A549 (cell line): ENCODE results near the gene LRG1. TPM values are rescaled to one million over a fixed set of nuclear protein-coding genes. Genes with fewer than 3 reads are reported as not detected.

Source experiments
- ATAC-seq, 2 experiments: fragments of 200-7000 bp in 1 of 2; fragments of >200 bp in 1 of 2; cut with Nextera tagmentation in 1 of 2; cut with Tn5 transposase in 1 of 2; 3 replicates each; pipeline versions ENCODE4 v1.8.0 to v1.9.1; 2018 to 2020; ENCODE audit warnings: mild to moderate bottlenecking in 1 of 2, moderate library complexity in 1 of 2
- CTCF ChIA-PET: fragments of 300-600 bp; sonication (Branson Sonifier 250); formaldehyde crosslinking; extraction: SDS; loops from one replicate; lab custom pipeline; 2021; ENCODE audit warnings: antibody characterized with exemption, inconsistent platforms; lab: Yijun Ruan, JAX
- POLR2A ChIA-PET: fragments of 350-600 bp; formaldehyde crosslinking; extraction: SDS; loops from one replicate; lab custom pipeline; 2021; ENCODE audit warnings: antibody characterized with exemption, inconsistent platforms; lab: Yijun Ruan, JAX
- DNase-seq, 2 experiments: peaks; one replicate each; pipeline versions ENCODE4 v3.0.0 to v3.0.0-alpha.2; 2011 to 2016; ENCODE audit warnings: low read depth in 1 of 2, low spot score in 1 of 2
- FAIRE-seq: peaks from 2 replicates; lab custom pipeline; 2011; peaks lifted over from hg19 to GRCh38; lab: Jason Lieb, UNC
- H3K27ac ChIP-seq, 2 experiments: fragments of >200 bp; sonication (Bioruptor Twin); formaldehyde crosslinking; 3 replicates each; pipeline ENCODE4 v1.5.1; 2016 to 2017
- H3K4me1 ChIP-seq: fragments of >200 bp; sonication (Bioruptor Twin); formaldehyde crosslinking; 3 replicates; pipeline ENCODE4 v1.6.1; 2016
- H3K4me2 ChIP-seq: fragments of >200 bp; sonication (Bioruptor Twin); formaldehyde crosslinking; 3 replicates; pipeline ENCODE4 v1.6.1; 2016
- H3K4me3 ChIP-seq: fragments of >200 bp; sonication (Bioruptor Twin); formaldehyde crosslinking; 3 replicates; pipeline ENCODE4 v1.5.1; 2016
- H3K9me3 ChIP-seq: fragments of >200 bp; sonication (Bioruptor Twin); formaldehyde crosslinking; 3 replicates; pipeline ENCODE4 v1.6.1; 2016
- BHLHE40 ChIP-seq: IDR thresholded peaks from 2 replicates; pipeline ENCODE4 v1.6.1; 2012; ENCODE audit warnings: low read depth, low read length, inconsistent platforms
- CBX8 ChIP-seq: fragments of 200-600 bp; sonication (generic); IDR thresholded peaks from 2 replicates; pipeline ENCODE4 v1.6.1; 2016
- EHF ChIP-seq: fragments of 250-450 bp; sonication (Bioruptor Pico); IDR thresholded peaks from 2 replicates; pipeline ENCODE4 v1.5.0; 2020; ENCODE audit warnings: mild to moderate bottlenecking
- ELK1 ChIP-seq: fragments of 150-350 bp; IDR thresholded peaks from 2 replicates; pipeline ENCODE4 v1.6.1; 2014; ENCODE audit warnings: low read depth, mild to moderate bottlenecking, low read length
- FOSB ChIP-seq: fragments of 250-450 bp; sonication (Bioruptor Pico); IDR thresholded peaks from 2 replicates; pipeline ENCODE4 v1.5.0; 2020; ENCODE audit warnings: mild to moderate bottlenecking, moderate library complexity
- FOXS1 ChIP-seq: fragments of 250-450 bp; sonication (Bioruptor Pico); IDR thresholded peaks from 2 replicates; pipeline ENCODE4 v1.5.0; 2020; ENCODE audit warnings: mild to moderate bottlenecking, moderate library complexity
- GATA3 ChIP-seq: IDR thresholded peaks from 2 replicates; pipeline ENCODE4 v1.6.1; 2012; ENCODE audit warnings: borderline replicate concordance
- HMGXB4 ChIP-seq: fragments of 250-450 bp; sonication (Bioruptor Pico); IDR thresholded peaks from 2 replicates; pipeline ENCODE4 v1.5.0; 2021; ENCODE audit warnings: mild to moderate bottlenecking, moderate library complexity, borderline replicate concordance
- HOXA7 ChIP-seq: fragments of 250-450 bp; sonication (Bioruptor Pico); IDR thresholded peaks from 2 replicates; pipeline ENCODE4 v1.5.0; 2020; ENCODE audit warnings: mild to moderate bottlenecking, moderate library complexity
- HOXB13 ChIP-seq: fragments of 250-450 bp; sonication (Bioruptor Pico); IDR thresholded peaks from 2 replicates; pipeline ENCODE4 v1.5.0; 2020; ENCODE audit warnings: low read depth, mild to moderate bottlenecking, moderate library complexity
- JUNB ChIP-seq: fragments of >200 bp; sonication (Bioruptor Twin); formaldehyde crosslinking; IDR thresholded peaks from 2 replicates; pipeline ENCODE4 v1.6.1; 2016
- KDM1A ChIP-seq: fragments of 200-600 bp; sonication (generic); IDR thresholded peaks from 2 replicates; pipeline ENCODE4 v1.6.1; 2016; ENCODE audit warnings: low read depth, mild to moderate bottlenecking
- MAZ ChIP-seq: fragments of 150-350 bp; IDR thresholded peaks from 2 replicates; pipeline ENCODE4 v1.6.1; 2014; ENCODE audit warnings: antibody characterized with exemption, low read depth, low read length, borderline replicate concordance
- NFE2L2 ChIP-seq: fragments of 150-350 bp; conservative IDR thresholded peaks from 2 replicates; pipeline ENCODE4 v1.6.1; 2014; ENCODE audit warnings: low read length
- NR3C1 ChIP-seq: fragments of >200 bp; sonication (Bioruptor Twin); formaldehyde crosslinking; IDR thresholded peaks from 3 replicates; pipeline ENCODE4 v1.6.1; 2017
- POLR2A ChIP-seq: IDR thresholded peaks from 2 replicates; pipeline ENCODE4 v1.6.1; 2012; ENCODE audit warnings: mild to moderate bottlenecking, low read length
- RAD21 ChIP-seq, 2 experiments: fragments of >200 bp in 1 of 2; sonication (Bioruptor Twin) in 1 of 2; formaldehyde crosslinking in 1 of 2; IDR thresholded peaks in 1 of 2; conservative IDR thresholded peaks in 1 of 2; 2 replicates in 1 of 2; 3 replicates in 1 of 2; pipeline ENCODE4 v1.6.1; 2012 to 2018; ENCODE audit warnings: inconsistent platforms in 1 of 2
- SMC3 ChIP-seq: fragments of >200 bp; sonication (Bioruptor Twin); formaldehyde crosslinking; IDR thresholded peaks from 3 replicates; pipeline ENCODE4 v1.6.1; 2018; ENCODE audit warnings: inconsistent platforms
- TFCP2L1 ChIP-seq: fragments of 250-450 bp; sonication (Bioruptor Pico); IDR thresholded peaks from 2 replicates; pipeline ENCODE4 v1.5.0; 2021; ENCODE audit warnings: mild to moderate bottlenecking
- TP53 ChIP-seq: fragments of 250-450 bp; sonication (Bioruptor Pico); IDR thresholded peaks from 2 replicates; pipeline ENCODE4 v1.5.0; 2021; ENCODE audit warnings: mild to moderate bottlenecking, moderate library complexity
- ZC3H11A ChIP-seq: fragments of 450-650 bp; IDR thresholded peaks from 2 replicates; pipeline ENCODE4 v1.6.1; 2014; ENCODE audit warnings: antibody characterized with exemption, mild to moderate bottlenecking
- ZSCAN20 ChIP-seq: fragments of 250-450 bp; sonication (Bioruptor Pico); IDR thresholded peaks from 2 replicates; pipeline ENCODE4 v1.8.0; 2022; ENCODE audit warnings: mild to moderate bottlenecking, moderate library complexity
- WGBS: methylation state at CpG from one replicate; pipeline ENCODE4 v1.1.6; 2017; ENCODE audit errors: missing lambda C conversion rate; 5-methylcytosine and 5-hydroxymethylcytosine counted together
- polyA plus RNA-seq, 4 experiments: library from polyadenylated mRNA; depleted of rRNA in 3 of 4; stranded (reverse); fragments of >200 nt; fragmentation: RNase III in 1 of 4; extraction: RNeasy Plus Mini Kit Qiagen cat#74134 plus additional on column Dnase treatment in 1 of 4; gene quantifications; 2 replicates in 3 of 4; 3 replicates in 1 of 4; pipeline ENCODE4 v1.2.3, GENCODE V29; 2011 to 2017
- TF ChIP-seq, protein P1 (sequence below): IDR thresholded peaks from 2 replicates; pipeline ENCODE4 v1.6.1; 2012

Gene LRG1
- polyA plus RNA-seq, 2 of the 4 experiments (the other 2 are of a cell fraction): 0.18 TPM; not detected in 1

GRCh38 chr19:4539169-4539692 is 605 bp downstream of the LRG1 start:
- FAIRE-seq: no peak
- ChIA-PET POLR2A (no interaction called here), CTCF (interaction anchor here (1.2 to 2.4 kb wide), 5 partner anchors 8 to 94 kb away, joined by 4 to 12 read pairs (median 5); no protein-coding TSS in a partner anchor)
- Histone ChIP-seq H3K4me2 (no peak overlapping the region), H3K27ac (no peak overlapping the region), H3K4me1 (no peaks in the 10 kb centered on the region), H3K9me3 (no peaks in the 10 kb centered on the region), H3K4me3 (no peak overlapping the region)
- 67% methylated on average over 2 of the region's 3 CpGs for WGBS
- ATAC-seq: no peak
- DNase-seq: no peak
- TF ChIP-seq NR3C1 (no peak), RAD21 (conservative IDR thresholded peaks at IDR 0.05 in 1 of 2, IDR thresholded peaks at IDR 0.05 in 1 of 2) (no peak), SMC3 (no peak), ZC3H11A (no peak), HMGXB4 (no peak)

- FAIRE-seq (no peak), DNase-seq (no peak), ATAC-seq (no peak)
- ChIA-PET CTCF (interaction anchor here (1.2 to 2.4 kb wide), 3 partner anchors 9 to 29 kb away, joined by 4 to 12 read pairs (median 4); no protein-coding TSS in a partner anchor), POLR2A (no interaction called here)
- no peaks in the 10 kb centered on the region for H3K4me1 ChIP-seq
- TF ChIP-seq, protein P1, sequence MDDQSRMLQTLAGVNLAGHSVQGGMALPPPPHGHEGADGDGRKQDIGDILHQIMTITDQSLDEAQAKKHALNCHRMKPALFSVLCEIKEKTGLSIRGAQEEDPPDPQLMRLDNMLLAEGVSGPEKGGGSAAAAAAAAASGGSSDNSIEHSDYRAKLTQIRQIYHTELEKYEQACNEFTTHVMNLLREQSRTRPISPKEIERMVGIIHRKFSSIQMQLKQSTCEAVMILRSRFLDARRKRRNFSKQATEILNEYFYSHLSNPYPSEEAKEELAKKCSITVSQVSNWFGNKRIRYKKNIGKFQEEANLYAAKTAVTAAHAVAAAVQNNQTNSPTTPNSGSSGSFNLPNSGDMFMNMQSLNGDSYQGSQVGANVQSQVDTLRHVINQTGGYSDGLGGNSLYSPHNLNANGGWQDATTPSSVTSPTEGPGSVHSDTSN: no peak
- TF ChIP-seq KDM1A (no peak), POLR2A (no peak), NFE2L2 (no peak), MAZ (no peak), ZSCAN20 (no peak), GATA3 (no peak), FOSB (CRISPR knock-in tag) (no peak), CBX8 (no peak), JUNB (no peak), HOXB13 (CRISPR knock-in tag) (no peak), EHF (no peak), HOXA7 (CRISPR knock-in tag) (no peak), ELK1 (no peak), BHLHE40 (no peak), TP53 (no peak), FOXS1 (no peak), TFCP2L1 (CRISPR knock-in tag) (no peak)
- H3K27ac ChIP-seq: no peak overlapping the region
- no peak overlapping the region for H3K4me2 ChIP-seq
- 100% methylated on average over 2 of the region's 13 CpGs for WGBS
- no peaks in the 10 kb centered on the region for H3K9me3 ChIP-seq
- no peak overlapping the region for H3K4me3 ChIP-seq
These were observed 1.3 kb downstream of the LRG1 start for GRCh38 chr19:4538601-4538954.
